T-helper 17 cell (primary cell): ENCODE results near the gene PSMD1. TPM values are rescaled to one million over a fixed set of nuclear protein-coding genes. Genes with fewer than 3 reads are reported as not detected.

Source experiments
- ATAC-seq: fragments of 150-1000 bp; cut with Tn5 transposase; 2 replicates; pipeline ENCODE4 v1.10.0; 2021; ENCODE audit warnings: mild to moderate bottlenecking, moderate library complexity
- DNase-seq, 3 donors: peaks; one replicate each; pipeline versions ENCODE4 v3.0.0 to v3.0.0-alpha.2; 2020 to 2021
- H3K9me3 ChIP-seq: one replicate; pipeline ENCODE4 v1.7.0; 2013; ENCODE audit warnings: low read length, mild to moderate bottlenecking; ENCODE audit not compliant: control insufficient read depth, poor library complexity, severe bottlenecking
- H3K27ac Mint-ChIP-seq: one replicate; pipeline ENCODE4 v1.8.0; 2022; ENCODE audit warnings: mild to moderate bottlenecking, moderate library complexity, mixed read lengths
- H3K27me3 Mint-ChIP-seq: one replicate; pipeline ENCODE4 v1.8.0; 2022; ENCODE audit warnings: mixed read lengths
- H3K36me3 Mint-ChIP-seq: one replicate; pipeline ENCODE4 v1.8.0; 2022; ENCODE audit warnings: low read depth, mixed read lengths
- H3K4me1 Mint-ChIP-seq: one replicate; pipeline ENCODE4 v1.8.0; 2022; ENCODE audit warnings: mild to moderate bottlenecking, mixed read lengths
- H3K4me3 Mint-ChIP-seq: one replicate; pipeline ENCODE4 v1.8.0; 2022; ENCODE audit warnings: mild to moderate bottlenecking, moderate library complexity, mixed read lengths
- total RNA-seq, 4 donors: library from RNA in 2 of 4; stranded (reverse) in 2 of 4; gene quantifications; one replicate each; pipeline ENCODE4 v1.2.3 and lab custom pipeline; 2022 to 2026

Gene PSMD1
- total RNA-seq, 2 donors from 2014 or later = 42.8 to 43.5 TPM

- Mint-ChIP-seq H3K36me3 (no peaks in the 10 kb centered on the region), H3K27ac (no peak overlapping the region), H3K4me3 (no peak overlapping the region), H3K27me3 (peaks cover 22% of the 10 kb centered on the region), H3K4me1 (peaks cover 7% of the 10 kb centered on the region)
- DNase-seq (no peak), ATAC-seq (no peak)
- no peaks in the 10 kb centered on the region for H3K9me3 ChIP-seq
Measured at GRCh38 chr2:231219289-231219688, 162.6 kb downstream of the PSMD1 start.

GRCh38 chr2:231221761-231222160, 165.1 kb downstream of the PSMD1 start:
- Mint-ChIP-seq H3K4me3 (no peak overlapping the region), H3K27ac (no peak overlapping the region), H3K4me1 (peaks cover 3% of the 10 kb centered on the region), H3K27me3 (peaks cover 9% of the 10 kb centered on the region), H3K36me3 (no peaks in the 10 kb centered on the region)
- DNase-seq (no peak), ATAC-seq (no peak)
- H3K9me3 ChIP-seq = no peaks in the 10 kb centered on the region

Other genes starting within 250 kb of the PSMD1 start
- gene ITM2C, start 191.9 kb upstream of the PSMD1 start, total RNA-seq = 10 to 100 TPM; 15.3 to 18.6 TPM
- gene GPR55, start 131.6 kb upstream of the PSMD1 start, total RNA-seq = 1 to 10 TPM; 3.8 to 8.3 TPM
- not detected for gene SPATA3, start 60.7 kb upstream of the PSMD1 start, total RNA-seq
- gene C2orf72, start 19.3 kb upstream of the PSMD1 start, total RNA-seq = not detected
- gene HTR2B, start 68.2 kb downstream of the PSMD1 start, total RNA-seq = not detected
- gene ARMC9, start 141.8 kb downstream of the PSMD1 start, total RNA-seq = under 1 TPM; 0.37 to 0.73 TPM